Measurements from ENCODE around the gene EEFSEC. TPM values are rescaled to one million over a fixed set of nuclear protein-coding genes. Genes with fewer than 3 reads are reported as not detected.

The EEFSEC gene
- polyA plus RNA-seq, 1 donor: 17.1 TPM

DNA sequence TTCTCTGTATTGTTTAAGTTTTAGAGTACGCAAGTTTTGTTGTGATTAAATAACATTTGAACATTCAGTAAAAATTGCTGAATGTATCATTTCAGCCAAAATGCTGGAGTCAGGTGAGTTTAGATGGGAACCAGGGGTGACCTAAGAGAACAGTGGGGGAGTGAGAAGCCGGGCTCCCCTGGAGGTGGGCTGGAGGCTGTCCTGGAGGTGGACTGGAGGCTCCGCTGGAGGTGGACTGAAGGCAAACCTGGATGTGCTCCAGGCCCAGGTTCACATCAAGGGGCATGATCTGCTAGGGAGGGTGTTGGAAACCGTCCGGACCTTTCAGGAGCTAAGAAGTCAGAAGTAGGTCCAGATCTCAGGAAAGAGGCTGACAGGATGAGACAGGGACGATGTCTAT lies 289.7 kb downstream of the EEFSEC start:
- no peak for DNase-seq (ENCODE audit: low read depth)

DNA sequence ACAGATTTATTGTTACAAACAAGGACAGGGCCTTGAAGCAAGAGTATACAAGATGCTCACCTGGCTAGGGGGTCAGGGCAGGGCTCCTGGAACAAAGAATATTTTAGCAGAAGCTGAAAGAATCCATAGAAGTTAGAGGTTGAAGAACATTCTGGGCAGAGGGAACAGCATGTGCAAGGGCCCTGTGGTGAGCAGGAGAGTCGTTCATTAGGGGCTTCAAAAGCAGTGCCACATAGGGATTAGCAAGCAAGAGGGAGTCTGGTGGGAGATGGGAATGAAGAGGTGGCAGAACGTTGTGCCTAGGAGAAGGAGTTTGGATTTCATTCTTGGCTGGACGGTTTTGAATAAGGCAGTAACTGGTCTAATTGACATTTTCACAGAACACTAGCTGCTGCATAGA lies 290.5 kb downstream of the EEFSEC start:
- no peak for DNase-seq (ENCODE audit: low read depth)

DNA sequence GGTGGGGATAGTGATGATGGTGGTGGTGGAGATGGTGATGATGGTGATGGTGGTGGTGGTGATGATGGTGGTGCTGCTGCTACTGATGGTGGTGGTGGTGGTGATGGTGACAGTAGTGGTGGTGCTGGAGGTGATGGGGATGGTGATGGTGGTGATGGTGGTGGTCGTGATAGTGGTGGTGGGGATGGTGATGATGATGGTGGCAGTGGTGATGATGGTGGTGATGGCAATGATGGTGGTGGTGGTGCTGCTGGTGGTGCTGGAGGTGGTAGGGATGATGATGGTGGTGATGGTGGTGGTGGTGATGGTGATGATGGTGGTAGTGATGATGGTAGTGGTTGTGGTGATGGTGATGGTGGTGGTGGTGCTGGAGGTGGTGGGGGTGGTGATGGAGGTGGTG lies 292.1 kb downstream of the EEFSEC start:
- no peak for DNase-seq (ENCODE audit: low read depth)

DNA sequence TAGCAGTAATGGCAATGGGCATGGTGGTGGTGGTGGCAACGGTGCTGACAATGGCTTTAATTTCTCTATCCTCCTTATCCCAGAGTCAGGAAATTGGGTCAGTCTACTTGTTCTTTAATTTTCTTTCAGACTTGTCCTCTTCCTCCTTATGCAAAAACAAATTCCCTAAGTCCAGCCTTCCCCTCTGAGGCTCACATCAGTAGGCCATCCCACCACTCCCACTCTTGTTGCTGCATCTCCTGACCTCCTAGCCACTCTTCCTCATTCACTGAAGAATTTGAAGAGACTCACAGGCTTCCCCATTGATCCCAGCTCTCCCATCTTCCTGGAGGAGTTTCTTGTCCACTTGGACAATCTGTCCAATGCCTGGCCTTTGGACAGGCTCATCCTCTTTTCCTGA lies 293.5 kb downstream of the EEFSEC start:
- no peak for DNase-seq (ENCODE audit: low read depth)

DNA sequence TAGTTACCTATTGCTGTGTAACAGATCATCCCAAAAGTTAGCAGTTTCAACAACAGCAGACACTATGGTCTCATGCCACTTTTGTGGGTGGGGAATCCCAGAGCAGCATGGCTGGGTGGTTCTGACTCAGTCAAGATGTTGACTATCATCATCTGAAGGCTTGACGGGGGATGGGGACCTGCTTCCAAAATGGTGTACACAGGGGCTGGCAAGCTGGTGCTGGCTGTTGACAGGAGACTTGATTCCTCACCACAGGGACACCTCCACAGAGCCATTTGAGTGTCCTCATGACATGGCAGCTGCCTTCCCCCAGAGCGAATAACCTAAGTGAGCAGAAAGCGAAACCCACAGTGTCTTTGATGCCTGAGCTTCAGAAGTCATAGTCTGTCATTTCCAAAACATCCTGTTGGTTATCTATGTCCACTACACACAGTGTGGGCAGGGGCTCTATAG lies 294.3 kb downstream of the EEFSEC start:
- no peak for DNase-seq (ENCODE audit: low read depth)

DNA sequence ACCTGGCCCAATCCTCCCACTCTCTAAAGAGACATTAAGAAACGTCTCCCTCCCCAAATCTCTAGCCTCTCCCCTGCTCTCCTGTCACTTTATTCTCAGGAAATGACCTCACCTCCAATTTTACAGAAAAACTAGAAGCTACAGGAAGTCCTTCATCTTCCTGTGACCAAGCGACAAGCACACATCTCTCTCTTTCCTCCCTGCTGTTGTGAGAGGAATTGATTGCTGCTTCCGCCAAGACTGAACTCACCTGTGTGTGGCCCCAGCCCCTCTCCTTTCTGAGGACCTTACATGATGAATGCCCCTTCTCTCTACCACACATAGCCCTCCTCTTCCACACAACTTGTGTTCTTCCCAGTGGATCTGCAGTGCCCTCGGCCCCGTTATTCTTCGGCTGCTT lies 295.2 kb downstream of the EEFSEC start:
- DNase-seq (ENCODE audit: low read depth): no peak

DNA sequence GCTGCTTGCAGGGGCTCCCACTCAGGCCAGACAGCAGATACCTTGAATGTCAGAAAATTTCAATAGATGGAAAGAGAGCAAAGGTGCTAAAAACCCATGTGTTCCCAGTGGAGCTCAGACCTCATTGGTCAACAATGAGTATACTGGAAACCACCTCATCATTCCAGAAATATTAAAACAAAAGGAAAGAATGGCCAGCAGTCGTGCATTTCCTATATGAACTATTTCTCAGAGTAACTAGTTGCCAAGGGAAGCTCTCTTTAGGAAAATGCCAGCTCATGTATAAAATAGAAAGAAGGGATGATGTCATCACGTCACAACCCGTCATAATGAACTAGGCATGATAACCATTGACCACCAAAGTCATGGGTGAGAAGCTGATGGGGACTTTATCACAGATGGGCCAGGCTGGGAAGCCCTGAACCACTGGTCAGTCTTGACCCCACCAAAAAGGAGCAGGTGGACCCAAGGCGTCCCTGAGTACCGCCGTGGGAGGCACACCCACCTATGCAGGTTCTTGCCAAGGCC lies 295.9 kb downstream of the EEFSEC start:
- no peak for DNase-seq (ENCODE audit: low read depth)

DNA sequence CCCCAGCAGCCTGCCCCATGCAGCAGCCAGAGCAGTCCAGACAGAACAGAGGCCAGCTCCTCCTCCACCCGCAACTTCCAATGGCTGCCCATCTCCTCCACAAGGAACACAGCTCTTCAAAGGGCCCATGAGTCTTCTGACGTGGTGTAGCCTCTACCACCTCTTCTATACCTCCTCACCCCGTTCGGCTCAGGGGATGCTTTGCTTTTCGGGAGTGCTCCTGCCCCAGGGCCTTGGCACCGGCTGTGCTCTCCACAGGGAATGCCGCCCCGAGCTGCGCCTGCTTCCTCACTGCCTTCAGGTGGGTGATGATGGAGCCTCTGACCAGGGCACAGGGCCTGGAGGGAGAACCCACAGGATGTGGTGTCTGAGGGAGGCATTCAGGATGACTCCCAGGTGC lies 298.8 kb downstream of the EEFSEC start:
- DNase-seq (ENCODE audit: low read depth): no peak

DNA sequence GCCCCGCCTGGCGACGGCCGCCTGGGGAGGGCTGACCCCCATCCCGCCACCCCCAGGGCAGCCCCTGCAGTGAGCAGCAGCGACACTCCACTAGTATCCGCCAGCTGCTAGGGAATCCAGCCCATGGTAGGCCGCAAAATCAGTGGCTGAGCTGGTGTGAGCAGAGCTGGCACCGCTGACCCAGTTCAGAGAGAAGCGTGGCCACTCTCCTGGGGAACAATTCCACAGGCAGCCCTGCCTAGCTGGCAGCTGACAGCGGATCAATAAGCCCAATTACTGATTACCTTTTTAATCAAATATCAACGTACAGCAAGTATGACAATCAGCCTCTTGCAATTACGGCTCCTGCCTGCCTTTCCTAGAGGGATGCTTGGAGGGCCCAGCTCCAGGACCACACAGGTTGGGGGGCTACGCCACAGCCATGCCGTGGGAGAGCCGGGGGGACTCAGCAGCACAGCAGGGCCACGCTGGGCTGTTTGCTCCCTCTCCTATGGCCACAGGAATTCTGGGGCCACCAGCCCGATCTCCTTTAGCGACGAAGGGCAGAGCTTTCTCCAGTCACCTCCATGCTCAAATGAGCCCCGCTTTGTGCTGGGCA lies 299.5 kb downstream of the EEFSEC start:
- no peak for DNase-seq (ENCODE audit: low read depth)

DNA sequence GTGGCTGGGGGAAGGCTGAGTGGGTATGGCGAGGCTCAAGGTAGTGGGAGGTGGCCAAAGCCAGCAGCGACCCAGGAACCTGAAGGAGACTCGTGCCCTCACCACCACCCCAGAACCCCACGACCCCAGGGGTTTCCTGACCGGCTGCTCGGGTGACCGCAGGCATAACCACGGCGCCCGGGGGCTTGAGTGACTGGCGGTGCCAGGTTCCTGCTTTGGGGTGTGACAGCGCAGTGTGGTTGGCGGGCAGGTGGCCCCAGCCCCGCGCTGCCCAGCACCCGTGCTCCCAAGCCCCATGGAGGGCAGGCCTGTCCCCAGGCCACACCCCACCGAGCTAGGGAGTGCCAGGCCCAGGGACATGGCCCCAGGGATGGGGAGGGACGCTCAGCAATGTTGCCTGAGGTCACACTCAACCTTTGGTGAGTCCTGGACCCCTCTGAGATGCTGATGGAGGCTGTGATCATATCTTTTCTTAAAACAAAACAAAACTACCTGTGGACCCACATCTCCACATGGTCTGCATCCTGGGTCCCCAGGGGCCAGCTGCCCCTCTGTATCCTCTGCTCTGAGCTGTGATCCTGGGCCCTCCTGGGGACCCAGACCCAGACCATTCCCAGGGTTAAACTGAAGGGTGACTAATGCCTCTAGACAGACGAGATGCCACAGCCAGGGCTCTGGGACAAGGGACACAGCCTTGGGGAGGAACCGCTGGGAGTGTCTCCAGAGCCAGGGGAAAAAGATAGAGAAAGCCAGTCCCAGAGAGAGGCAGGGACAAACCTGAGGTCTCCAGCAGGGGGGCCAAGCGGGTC lies 300.4 kb downstream of the EEFSEC start:
- no peak for DNase-seq (ENCODE audit: low read depth)

DNA sequence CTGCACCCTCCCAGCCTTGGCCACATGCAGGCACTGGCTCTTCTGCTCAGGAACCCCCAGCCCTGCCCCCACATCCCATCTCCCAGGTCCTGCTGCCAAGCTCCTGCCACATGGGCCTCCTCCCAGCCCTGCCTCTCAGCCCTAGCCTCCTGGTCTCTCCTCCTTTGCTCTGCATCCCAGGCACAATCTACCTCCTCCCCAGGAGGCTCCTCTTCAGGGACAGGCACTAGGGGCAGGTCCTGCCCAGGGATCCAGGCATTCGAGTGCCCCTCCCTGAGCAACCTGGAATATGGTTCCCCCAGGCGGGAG lies 301.0 kb downstream of the EEFSEC start:
- no peak for DNase-seq (ENCODE audit: low read depth)

DNA sequence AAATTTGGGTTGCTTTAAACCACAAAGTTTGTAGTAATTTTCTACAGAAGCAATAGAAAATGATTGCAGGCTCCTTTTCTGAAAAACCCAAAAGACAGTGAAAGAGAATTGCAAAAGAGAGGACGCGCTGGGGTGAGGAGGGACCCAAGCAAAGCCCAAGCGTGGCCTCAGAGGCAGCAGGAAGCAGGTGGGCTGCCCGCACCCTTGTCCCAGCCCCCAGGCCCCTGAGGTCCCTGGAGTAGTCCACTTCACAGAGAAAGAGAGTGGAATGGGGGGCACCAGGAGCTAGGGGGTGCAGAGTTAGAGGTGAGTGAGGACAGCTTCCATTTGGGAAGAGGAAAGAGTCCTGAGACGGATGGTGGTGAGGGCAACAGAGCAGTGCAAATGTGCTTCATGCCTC lies 301.8 kb downstream of the EEFSEC start:
- no peak for DNase-seq (ENCODE audit: low read depth)

DNA sequence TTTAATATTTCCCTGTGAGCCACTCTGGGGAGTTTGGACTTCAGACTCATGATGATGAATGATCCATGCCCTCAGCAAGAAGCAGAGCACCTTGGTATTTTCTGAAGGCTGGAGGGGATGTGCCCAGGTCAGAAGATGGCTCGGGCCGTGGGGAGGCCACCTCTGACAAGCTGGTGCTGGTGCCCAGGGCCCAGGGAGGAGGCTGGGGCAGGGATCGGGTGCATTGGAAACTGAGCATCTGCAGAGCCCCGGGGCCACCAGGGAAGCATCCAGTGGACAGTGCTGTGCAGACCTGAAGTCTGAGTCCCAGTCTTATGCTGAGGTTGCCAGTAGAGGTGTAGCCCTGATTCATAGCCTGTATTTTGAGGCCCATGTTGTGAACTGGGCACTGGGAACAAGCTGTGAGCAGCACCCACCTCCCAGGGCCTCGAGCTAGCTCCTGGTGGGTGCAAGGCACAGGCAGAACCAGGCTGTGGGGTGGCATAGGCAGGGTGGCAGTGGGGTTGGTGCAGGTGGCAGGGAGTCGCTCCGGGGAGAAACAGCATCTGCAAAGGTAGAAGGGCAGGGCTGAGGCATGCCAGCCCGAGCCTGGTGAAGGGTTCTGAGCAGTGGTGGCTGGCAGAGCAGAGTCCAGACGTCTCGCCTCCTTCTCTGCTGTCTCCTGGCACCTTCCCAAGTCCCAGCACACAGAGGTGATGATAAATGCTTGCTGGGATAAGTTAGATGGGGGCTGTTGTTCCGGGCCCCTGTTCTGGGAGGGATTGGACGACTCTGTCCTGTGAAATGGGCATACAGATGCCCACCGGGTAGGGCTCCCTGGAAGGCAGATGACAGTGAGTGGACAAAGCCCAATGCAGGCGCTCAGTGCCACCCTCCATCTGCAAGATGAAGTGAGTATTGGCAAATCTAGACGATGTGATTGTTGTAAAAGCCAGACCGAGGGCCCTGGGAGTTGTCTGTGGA lies 302.8 kb downstream of the EEFSEC start:
- no peak for DNase-seq (ENCODE audit: low read depth)

DNA sequence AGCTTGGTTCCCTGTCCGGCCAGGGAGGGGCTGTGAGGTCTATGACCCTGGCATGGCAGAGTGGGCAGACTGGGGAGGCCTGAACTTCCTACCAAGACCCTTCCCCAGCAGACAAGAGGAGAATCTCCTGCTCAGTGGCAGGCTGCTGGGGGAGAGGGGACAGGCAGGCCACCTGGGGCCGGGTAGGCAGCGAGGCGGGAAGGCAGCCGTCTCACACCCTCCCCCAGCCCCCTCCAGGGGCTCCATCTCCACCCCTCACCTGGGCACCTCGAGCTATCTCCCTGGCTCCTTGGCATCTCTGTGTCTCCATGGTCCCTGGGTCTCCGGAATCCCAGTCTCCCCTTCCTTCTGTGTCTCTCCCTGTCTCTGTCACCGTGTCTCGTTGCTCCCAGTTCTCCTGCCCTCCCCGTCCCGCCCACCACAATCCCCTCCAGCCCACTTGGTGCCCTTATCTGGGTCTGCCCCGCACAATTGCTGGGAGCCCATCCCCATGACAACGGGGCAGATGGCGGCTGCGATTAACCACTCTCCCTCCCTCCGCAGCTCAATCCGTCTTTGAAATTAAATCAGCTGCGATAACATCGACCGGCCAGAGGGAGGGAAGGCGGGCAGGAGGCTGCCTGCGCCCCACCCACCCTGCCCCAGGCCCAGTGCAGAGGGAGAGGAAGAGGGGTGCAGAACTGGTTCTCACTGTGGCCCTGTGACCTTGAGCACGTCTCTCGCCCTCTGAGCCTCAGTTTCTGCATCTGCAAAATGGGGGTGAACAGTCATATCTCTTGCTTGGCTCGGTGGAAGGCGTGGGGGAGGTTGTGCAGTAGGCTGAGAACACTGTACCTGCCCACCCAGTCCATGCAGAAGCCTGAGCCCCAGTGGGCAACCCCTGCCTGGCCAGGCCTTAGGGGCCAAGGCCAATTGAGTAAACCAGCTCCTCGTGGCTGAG lies 303.8 kb downstream of the EEFSEC start:
- no peak for DNase-seq (ENCODE audit: low read depth)

DNA sequence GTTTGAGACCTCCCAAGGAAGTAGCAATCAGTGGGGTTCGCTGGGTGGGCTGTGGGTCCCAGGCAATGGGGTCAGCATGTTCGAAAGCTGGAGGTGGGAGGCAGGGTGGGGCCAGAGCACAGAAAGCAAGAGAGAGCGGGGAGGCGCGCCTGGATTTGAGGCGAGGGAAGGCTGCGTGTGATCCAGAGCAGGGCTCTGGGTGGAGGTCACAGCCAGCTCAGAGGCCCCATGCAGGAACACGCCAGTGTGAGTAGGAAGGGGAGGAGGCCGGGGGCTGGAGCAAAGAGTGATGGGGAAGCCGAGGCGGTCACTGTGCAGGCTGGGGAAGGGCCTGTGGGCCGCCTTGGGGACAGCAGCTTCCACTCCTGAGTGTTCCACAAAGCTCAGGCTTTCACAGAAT lies 304.7 kb downstream of the EEFSEC start:
- DNase-seq (ENCODE audit: low read depth): no peak

Other genes with a start within 250 kb of the EEFSEC start
- gene KBTBD12, start 238.2 kb upstream of the EEFSEC start, polyA plus RNA-seq (ENCODE audit: insufficient read length): 25.6 TPM
- gene SEC61A1, start 101.0 kb upstream of the EEFSEC start, polyA plus RNA-seq (ENCODE audit: insufficient read length): 97.1 TPM
- 34.1 TPM for gene RUVBL1, start 29.7 kb upstream of the EEFSEC start, polyA plus RNA-seq (ENCODE audit: insufficient read length)

All from forelimb muscle (tissue), 1 donor.